Kidney (tissue), 14 donors: ENCODE data around the gene EHBP1. TPM values are rescaled to one million over a fixed set of nuclear protein-coding genes. Genes with fewer than 3 reads are reported as not detected.

ENCODE experiments used
- DNase-seq, 5 donors: peaks; one replicate each; pipeline ENCODE4 v3.0.0-alpha.2; 2013 to 2020
- FAIRE-seq: peaks from 2 replicates; lab custom pipeline; 2012; peaks lifted over from hg19 to GRCh38; lab: Jason Lieb, UNC
- H3K27ac ChIP-seq, 2 donors: one replicate each; pipeline ENCODE4 v1.7.0; 2013; ENCODE audit warnings: low read depth in 2 of 2, low read length in 2 of 2, inconsistent platforms in 1 of 2
- H3K27me3 ChIP-seq: one replicate; pipeline ENCODE4 v1.7.1; 2013; ENCODE audit warnings: low read length, inconsistent platforms; ENCODE audit not compliant: control insufficient read depth, insufficient read depth
- H3K36me3 ChIP-seq, 3 donors: one replicate each; pipeline versions ENCODE4 v1.7.0 to v1.7.1; 2013; ENCODE audit warnings: low read length in 3 of 3, control low read depth in 1 of 3, inconsistent platforms in 1 of 3; ENCODE audit not compliant: insufficient read depth in 3 of 3, control insufficient read depth in 2 of 3
- H3K4me1 ChIP-seq, 3 donors: one replicate each; pipeline versions ENCODE4 v1.7.0 to v1.7.1; 2013; ENCODE audit warnings: low read length in 3 of 3, inconsistent platforms in 1 of 3, low read depth in 1 of 3; ENCODE audit not compliant: control insufficient read depth in 2 of 3, insufficient read depth in 2 of 3
- H3K4me3 ChIP-seq, 3 donors: one replicate each; pipeline versions ENCODE4 v1.7.0 to v1.8.1; 2013; ENCODE audit warnings: low read length in 3 of 3, control low read depth in 1 of 3, inconsistent platforms in 1 of 3
- H3K9ac ChIP-seq, 3 donors: one replicate each; pipeline versions ENCODE4 v1.7.0 to v1.7.1; 2013; ENCODE audit warnings: low read length in 3 of 3, control low read depth in 1 of 3, inconsistent platforms in 1 of 3
- H3K9me3 ChIP-seq, 3 donors: one replicate each; pipeline versions ENCODE4 v1.7.0 to v1.7.1; 2013; ENCODE audit warnings: low read length in 3 of 3, control low read depth in 1 of 3, inconsistent platforms in 1 of 3; ENCODE audit not compliant: control insufficient read depth in 2 of 3, insufficient read depth in 1 of 3
- CTCF ChIP-seq: IDR thresholded peaks from 3 replicates; pipeline ENCODE4 v1.5.1; 2012; ENCODE audit warnings: mild to moderate bottlenecking, moderate library complexity, borderline replicate concordance; ENCODE audit not compliant: insufficient read depth; ENCODE audit errors: extremely low read depth
- intact Hi-C: fragments of 100-400 bp; cut with DNase I; formaldehyde crosslinking; loops from one replicate; pipeline ENCODE4 v1.11.1; 2022
- polyA plus RNA-seq: library from polyadenylated mRNA; stranded (reverse); fragments of 350-450 nt; fragmentation: Illumina TruSeq; extraction: RNeasy Lipid Tissue Mini Kit (QIAGEN cat#74804); gene quantifications from one replicate; pipeline ENCODE4 v1.2.3, GENCODE V29; 2014; ENCODE audit warnings: low read depth, low replicate concordance; ENCODE audit not compliant: insufficient read depth
- total RNA-seq: library from RNA; stranded (reverse); fragmentation: NEBNext Ultra II Directional; extraction: Animal tissue kit (Norgen Biotek cat#: 25700); gene quantifications from one replicate; pipeline ENCODE4 v1.2.1, GENCODE V29; 2021
- donor health status: control.
- donor health status: control.
- donor health status: control.
- donor health status: control.
- donor health status: control.
- donor health status: DM: yes; HTN: yes; CAD: no.
- donor health status: Normal renal cell carcinoma (clear cell type).

EHBP1 gene
- total and polyA plus RNA-seq, 2 donors from 2014 or later = 12.5 to 42.7 TPM

DNA sequence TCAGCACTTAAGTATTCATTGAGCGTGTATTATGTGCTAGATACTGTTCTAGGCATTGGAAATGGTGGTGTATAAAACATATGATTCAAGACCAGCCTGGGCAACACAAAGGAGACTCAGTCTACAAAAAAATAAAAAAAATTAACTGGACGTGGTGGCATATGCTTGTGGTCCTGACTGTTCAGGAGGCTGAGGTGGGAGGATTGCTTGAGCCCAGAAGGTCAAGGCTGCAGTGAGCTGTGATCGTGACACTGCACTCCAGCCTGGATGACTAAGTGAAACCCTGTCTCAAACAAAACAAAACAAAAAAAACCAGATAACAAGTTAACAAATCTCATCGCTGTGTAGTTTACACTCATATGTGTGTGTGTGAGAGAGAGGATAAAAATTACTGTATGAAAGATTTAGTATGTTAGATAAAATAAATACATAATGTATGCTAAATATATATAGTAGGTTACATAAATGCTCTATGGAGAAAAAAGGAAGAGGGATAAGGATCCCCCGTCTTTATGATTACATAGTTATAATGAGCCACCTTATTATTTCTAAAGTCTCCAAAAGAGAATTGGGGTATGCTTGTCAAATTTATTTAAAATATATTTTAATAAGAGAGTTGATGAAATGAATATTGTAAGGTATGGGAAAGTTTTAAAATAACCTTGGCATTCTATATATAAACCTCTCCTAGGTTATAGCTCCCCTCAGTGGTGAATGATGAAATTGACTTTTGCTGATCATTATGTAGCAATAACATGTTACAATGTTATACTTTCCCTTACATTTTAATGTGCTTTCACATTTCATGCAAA is 69.2 kb downstream of the EHBP1 start:
- DNase-seq = peak in 2 of 5 donors; percentile 65 to 72
- TF ChIP-seq CTCF = peak; percentile 70

GRCh38 chr2:62775367-62775668 is 69.8 kb downstream of the EHBP1 start:
- Histone ChIP-seq H3K27me3 (no peaks in the 10 kb centered on the region), H3K27ac (no peak overlapping the region), H3K36me3 (no peaks in the 10 kb centered on the region), H3K4me3 (no peak overlapping the region), H3K4me1 (no peaks in the 10 kb centered on the region), H3K9me3 (no peaks in the 10 kb centered on the region), H3K9ac (no peak overlapping the region)
- FAIRE-seq (no peak), DNase-seq (no peak)
- intact Hi-C loops = no loop called here
- no peak for TF ChIP-seq CTCF

More for the DNA sequence above, 69.2 kb downstream of the EHBP1 start:
- Histone ChIP-seq H3K36me3 (no peaks in the 10 kb centered on the region), H3K4me3 (no peak overlapping the region), H3K4me1 (no peaks in the 10 kb centered on the region), H3K27ac (no peak overlapping the region), H3K9me3 (no peaks in the 10 kb centered on the region), H3K27me3 (no peaks in the 10 kb centered on the region), H3K9ac (no peak overlapping the region)
- intact Hi-C loops = loop anchor here (5.0 kb wide), 1 partner anchor 317 kb away; no protein-coding TSS in a partner anchor
- FAIRE-seq = peak; percentile 96

GRCh38 chr2:62783679-62784078 is 78.2 kb downstream of the EHBP1 start:
- Histone ChIP-seq H3K4me1 (peaks cover 0 to under 1% (median 0%) of the 10 kb centered on the region in 3 donors), H3K27me3 (no peaks in the 10 kb centered on the region), H3K4me3 (no peak overlapping the region), H3K27ac (no peak overlapping the region), H3K36me3 (no peaks in the 10 kb centered on the region), H3K9me3 (no peaks in the 10 kb centered on the region), H3K9ac (no peak overlapping the region)
- intact Hi-C loops = no loop called here
- no peak for TF ChIP-seq CTCF
- DNase-seq (peak in 2 of 5 donors; percentile 17 to 51), FAIRE-seq (no peak)
